GM21717 (cell line): ENCODE measurements around the gene MAN2B2.
"Not testable (repeated sequence)": the region's sequence is repeated elsewhere in the genome, so short reads cannot be mapped to it uniquely, and the experiment has no call there.

Experiments
- ATAC-seq: cut with Tn5 transposase; IDR thresholded peaks from one replicate; pipeline ENCODE4 v1.9.1; 2021; ENCODE audit warnings: mild to moderate bottlenecking, moderate library complexity; ENCODE audit not compliant: unreplicated experiment

MAN2B2 gene

DNA sequence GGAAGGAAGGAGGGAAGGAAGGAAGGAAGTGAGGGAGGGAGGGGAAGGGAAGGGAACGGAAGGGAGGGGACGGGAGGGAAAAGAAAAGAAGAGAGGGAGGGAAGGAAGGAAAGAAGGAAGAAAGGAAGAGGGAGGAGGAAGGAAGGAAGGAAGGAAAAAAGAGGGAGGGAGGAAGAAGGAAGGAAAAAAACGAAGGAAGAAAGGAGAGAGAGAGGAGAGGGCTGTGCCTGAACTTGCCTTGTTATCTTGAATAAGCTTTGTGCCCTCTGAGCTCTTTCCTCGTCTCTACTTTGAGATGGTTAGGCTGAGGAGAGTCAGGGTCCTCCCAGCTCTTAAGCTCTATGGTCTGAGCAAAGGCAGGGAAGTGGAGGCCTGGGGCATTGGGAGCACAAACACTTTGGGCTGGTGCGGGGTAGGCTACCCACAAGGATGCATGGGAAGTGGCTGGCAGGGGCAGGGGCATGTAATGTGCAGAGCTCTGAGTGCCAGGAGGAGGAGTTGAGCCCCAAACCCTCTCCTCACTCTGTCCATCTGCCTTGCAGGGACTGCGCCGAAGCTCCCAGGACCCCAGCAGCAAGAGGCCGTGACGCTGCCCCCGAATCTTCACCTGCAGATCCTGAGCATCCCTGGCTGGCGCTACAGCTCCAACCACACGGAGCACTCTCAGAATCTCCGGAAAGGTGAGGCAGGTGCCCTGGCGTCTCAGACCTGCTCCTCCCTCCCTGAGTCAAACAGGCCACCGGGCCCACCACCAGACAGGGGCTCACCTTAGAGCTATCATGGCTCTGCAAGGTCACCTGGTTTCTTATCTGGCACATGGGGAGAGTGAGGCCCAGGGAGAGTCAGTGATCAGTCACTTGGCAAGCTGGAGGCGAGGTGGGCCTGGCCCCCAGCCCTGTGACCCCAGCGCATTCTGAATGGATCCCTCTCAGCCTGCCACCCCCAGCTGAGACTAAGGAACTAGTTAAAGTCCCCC is 39.0 kb downstream of the MAN2B2 start:
- no peak for ATAC-seq

- no peak for ATAC-seq
Measured at GRCh38 chr4:6614701-6615230, 39.8 kb downstream of the MAN2B2 start.

DNA sequence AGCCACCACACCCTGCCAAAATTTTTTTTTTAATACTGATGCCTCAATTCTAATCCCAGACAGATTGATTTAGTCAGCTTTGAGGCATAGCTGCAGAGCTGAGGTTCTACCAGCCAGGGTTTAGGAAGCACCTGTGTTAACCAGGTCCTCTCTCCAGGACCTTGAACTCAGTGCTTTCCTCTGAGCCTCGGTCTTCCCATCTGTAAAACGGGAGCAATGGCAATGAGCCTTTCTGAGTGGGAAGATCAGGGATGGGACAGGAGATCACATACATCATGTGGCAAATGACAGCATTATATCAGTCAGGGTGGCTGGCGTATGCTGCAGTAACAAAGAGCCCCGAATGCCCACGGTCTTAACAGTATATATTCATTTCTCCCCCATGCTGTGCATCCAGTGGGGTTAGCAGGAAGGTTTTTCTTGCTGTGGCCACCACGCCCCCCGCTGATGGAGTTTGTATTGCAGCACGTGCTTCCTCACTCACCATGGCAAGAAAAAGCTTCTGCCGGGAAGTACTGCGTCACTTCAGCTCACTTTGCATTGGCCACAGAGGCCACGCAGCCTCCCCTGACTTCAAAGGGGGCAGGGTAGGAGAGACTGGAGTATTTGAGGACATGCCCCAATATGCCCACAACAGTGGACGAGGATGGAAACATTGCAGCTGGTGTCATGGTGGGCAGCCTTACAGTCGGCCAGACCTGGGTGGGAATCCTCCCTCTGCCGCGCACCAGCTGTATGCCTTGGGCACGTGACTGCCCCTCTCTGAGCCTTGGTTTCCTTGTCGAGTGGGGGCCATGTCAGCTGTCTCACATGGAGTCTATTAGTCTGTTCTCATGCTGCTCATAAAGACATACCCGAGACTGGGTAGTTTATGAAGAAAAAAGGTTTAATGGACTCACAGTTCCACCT is 41.4 kb downstream of the MAN2B2 start:
- no peak for ATAC-seq

GRCh38 chr4:6617246-6617645 is 42.3 kb downstream of the MAN2B2 start:
- no peak for ATAC-seq

DNA sequence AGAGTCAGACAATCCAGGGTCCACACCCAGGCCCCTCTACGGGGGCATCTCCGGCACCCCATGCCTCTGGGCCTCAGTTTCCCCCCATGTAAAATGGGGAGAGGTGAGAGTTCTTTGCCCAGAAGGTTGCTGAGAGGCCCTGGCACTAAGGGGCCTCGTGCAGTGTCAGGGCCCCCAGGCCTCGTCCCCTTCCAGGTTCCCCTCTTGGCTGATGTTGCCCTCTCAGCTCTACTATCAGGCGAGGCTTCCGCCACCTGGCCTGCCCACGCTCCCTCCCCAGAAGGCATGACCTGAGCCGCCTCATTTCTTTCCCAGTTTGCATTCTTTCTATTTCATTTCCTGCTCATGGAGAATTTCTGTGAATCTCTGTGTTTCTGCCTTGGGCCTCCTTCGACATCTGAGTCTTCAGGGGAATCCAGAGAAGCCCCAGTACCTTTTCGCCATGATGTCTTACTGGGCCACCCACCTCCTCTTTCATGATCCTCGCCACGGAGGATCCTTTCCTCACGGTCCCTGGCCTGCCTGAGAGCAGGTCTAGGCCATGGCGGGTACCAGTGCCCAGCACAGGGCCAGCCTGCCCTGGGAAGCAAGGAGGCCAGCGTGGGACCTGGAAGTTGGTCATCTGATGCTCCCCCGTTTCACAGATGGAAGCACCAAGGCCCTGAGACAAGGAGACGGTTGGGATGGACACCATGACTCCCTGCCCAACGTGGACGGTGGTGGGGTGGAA is 43.6 kb downstream of the MAN2B2 start:
- ATAC-seq: no peak

- ATAC-seq: no peak
Measured at GRCh38 chr4:6619116-6619465, 44.1 kb downstream of the MAN2B2 start.

- ATAC-seq: no peak
Measured at GRCh38 chr4:6619466-6620255, 44.7 kb downstream of the MAN2B2 start.

DNA sequence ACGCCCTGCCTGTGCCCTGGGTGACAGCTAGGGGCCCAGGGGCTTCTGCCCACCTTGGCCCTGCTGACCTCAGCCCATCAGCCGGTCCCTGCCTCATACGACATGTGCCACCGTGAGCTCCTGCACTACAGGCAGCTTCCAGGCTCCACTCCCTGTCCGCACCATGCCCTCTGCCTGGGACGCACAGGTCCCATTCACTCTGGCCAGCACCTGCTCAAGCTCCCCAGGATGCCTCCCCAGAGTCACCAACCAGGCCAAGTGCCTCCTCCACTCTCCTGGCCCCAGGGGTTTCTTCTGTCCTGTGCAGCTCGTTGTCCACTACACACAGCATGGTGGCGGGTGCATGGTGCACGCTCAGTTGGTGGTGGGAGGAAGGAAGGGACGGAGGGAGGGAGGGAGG is 45.3 kb downstream of the MAN2B2 start:
- ATAC-seq: no peak

- no peak for ATAC-seq
Measured at GRCh38 chr4:6620891-6621555, 46.0 kb downstream of the MAN2B2 start.

DNA sequence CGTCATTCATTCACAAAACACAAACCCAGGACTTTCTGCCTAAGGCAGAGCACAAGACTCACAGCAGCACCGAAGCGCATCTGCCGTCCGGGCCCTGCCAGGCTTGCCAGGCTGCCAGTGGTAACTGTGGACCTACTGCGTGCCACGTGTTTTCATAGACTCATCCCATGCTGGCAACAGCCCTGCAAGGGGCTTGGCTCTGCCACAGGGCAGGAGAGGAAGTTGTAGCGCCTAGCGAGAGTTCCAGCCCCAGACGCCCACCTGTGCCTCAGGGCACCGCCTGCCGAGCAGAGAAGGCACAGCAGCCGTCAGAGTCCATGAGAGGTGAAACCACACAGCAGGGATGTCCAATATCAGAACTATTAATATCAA is 46.6 kb downstream of the MAN2B2 start:
- no peak for ATAC-seq

DNA sequence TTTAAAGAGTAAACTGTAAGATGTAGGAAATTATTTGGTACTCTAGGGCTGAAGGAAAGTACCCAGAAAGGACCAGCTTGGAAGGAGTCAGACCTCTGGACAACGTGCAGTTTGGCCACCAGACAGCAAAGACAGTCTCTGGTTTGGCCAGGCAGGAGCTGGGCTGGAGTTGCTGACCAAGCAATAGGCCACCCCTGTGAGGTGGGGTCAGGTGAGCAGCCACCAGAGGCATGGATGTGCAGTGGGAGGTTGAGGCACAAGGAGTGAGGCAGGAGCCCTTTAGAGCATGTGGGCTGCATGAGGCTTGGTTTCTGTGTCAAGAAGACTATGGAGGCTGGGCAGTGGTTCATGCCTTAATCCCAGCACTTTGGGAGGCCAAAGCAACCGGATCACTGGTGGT is 47.8 kb downstream of the MAN2B2 start:
- no peak for ATAC-seq

DNA sequence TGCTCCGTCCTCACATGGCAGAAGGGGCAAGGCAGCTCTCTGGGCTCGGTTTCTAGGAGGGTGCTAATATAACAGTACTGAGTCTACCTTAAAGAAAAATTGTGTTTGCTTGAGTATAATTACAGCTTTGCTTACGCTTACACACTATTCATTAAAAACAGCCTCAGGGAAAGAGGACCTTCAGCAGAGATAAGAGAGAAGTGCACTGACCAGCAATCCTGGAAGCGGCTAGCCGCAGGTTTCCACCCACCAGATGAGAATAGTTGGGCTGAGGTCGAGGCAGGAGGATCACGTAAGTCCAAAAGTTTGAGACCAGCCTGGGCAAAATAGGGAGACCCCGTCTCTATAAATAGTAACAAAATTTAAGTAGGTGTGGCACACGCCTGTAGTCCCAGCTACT is 50.3 kb downstream of the MAN2B2 start:
- ATAC-seq: no peak

DNA sequence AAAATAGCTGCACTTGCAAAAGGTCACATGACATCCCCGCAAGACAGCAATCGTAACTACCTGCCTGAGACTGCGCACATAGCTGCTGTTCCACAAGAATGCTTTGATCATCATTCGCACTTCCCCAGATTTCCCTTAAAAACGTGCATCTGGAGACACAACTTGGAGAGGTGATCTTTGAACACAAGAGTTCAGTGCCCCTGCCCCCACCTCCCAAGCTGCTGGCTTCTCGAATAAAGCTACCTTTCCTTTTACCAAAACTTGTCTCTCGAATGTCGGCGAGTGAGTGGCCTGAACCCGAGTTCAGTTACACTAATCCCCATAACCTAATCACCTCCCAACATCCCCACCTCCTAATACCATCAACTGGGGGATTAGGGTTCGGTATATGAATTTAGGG is 51.1 kb downstream of the MAN2B2 start:
- no peak for ATAC-seq

DNA sequence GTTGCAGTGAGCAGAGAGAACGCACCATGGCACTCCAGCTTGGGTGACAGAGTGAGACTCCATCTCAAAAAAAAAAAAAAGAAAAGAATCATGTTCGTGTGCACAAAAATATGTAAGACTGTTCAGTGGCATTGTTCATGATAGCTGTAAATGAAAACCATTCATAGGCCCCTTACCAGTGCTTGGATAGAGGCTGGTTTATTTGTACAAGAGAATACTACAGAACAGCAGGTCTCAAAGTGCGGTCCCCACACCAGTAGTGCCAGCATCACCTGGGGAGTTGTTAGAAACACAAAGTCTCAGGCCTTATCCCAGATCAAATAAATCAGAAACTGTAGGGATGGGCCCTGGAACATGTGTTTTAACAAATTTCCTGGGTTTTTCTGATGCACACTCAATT is 52.8 kb downstream of the MAN2B2 start:
- ATAC-seq: no peak

GRCh38 chr4:6628484-6628883 is 53.5 kb downstream of the MAN2B2 start:
- ATAC-seq: not testable (repeated sequence)

DNA sequence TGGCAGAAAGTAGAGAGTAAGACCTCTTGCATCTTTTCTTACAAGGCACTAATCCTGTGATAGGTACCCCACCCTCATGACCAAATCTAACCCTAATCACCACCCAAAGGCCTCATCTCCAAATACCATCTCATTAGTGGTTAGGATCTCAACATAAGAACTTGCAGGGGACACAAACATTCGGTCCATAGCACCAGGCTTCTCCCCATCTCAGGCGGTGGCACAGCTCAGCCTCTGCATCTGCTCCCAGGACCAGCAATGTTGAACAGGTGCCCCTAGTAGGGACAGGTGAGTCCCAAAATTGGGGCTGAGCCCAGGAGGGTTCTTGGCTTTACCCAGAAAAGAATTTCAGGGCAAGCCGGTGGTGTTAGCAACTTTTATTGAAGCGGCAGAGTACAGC is 57.1 kb downstream of the MAN2B2 start:
- no peak for ATAC-seq

GRCh38 chr4:6633091-6633906 is 58.3 kb downstream of the MAN2B2 start:
- ATAC-seq: no peak

DNA sequence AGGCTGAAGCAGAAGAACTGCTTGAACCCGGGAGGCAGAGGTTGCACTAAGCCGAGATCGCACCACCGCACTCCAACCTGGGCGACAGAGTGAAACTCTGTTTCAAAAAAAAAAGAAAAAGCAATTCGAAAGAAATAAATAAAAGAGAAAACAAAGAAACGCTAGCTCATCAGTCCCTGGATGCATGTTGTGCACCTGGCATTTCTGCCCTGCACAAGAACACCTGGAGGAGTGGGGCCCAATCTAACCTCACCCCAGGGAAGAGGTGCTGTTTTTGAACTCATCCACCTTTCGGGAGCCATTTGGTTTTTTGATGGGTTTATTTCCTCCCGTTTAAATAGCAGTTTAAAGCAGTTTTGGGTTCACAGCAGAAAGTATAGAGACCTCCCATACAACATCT is 59.8 kb downstream of the MAN2B2 start:
- no peak for ATAC-seq
